OCI-LY7 (cell line): ENCODE measurements around the gene ITPRID1. TPM values are rescaled to one million over a fixed set of nuclear protein-coding genes. Genes with fewer than 3 reads are reported as not detected.

Experiments
- BruUV-seq: library from RNA; stranded (reverse); fragments of 400-500 nt; replicated peaks from 2 replicates; lab custom pipeline; 2021; lab: Mats Ljungman, UMichigan
- CTCF ChIA-PET: fragments of 300-600 bp; sonication (Branson Sonifier 250); formaldehyde crosslinking; loops from one replicate; lab custom pipeline; 2022; ENCODE audit warnings: antibody characterized with exemption; ENCODE audit not compliant: unreplicated experiment; lab: Charles Lee
- POLR2A ChIA-PET: fragments of 300-600 bp; sonication (Branson Sonifier 250); formaldehyde crosslinking; loops from one replicate; lab custom pipeline; 2022; ENCODE audit warnings: antibody characterized with exemption; lab: Charles Lee
- DNase-seq: peaks from one replicate; pipeline ENCODE4 v3.0.0-alpha.2; 2015; ENCODE audit warnings: low spot score
- H2AFZ ChIP-seq: fragments of 200-600 bp; sonication (generic), shearing (Covaris generic); 2 replicates; pipeline ENCODE4 v1.6.1; 2014; ENCODE audit warnings: mild to moderate bottlenecking, antibody characterized with exemption, low read length, moderate library complexity
- H3K27ac ChIP-seq: fragments of 200-600 bp; sonication (generic); 2 replicates; pipeline ENCODE4 v1.5.1; 2014; ENCODE audit warnings: mixed run types, low read depth, mild to moderate bottlenecking, moderate library complexity, low read length, inconsistent platforms; ENCODE audit not compliant: poor library complexity, severe bottlenecking
- H3K36me3 ChIP-seq: fragments of 200-600 bp; sonication (generic); 2 replicates; pipeline ENCODE4 v1.6.1; 2014; ENCODE audit warnings: mild to moderate bottlenecking, antibody characterized with exemption, low read length, moderate library complexity, mixed read lengths; ENCODE audit not compliant: insufficient read depth
- H3K4me1 ChIP-seq: fragments of 200-600 bp; sonication (generic); 2 replicates; pipeline ENCODE4 v1.5.1; 2014; ENCODE audit warnings: mild to moderate bottlenecking, low read length; ENCODE audit not compliant: insufficient read depth, poor library complexity, severe bottlenecking
- H3K4me2 ChIP-seq: fragments of 200-600 bp; sonication (generic); 2 replicates; pipeline ENCODE4 v1.6.1; 2014; ENCODE audit warnings: mild to moderate bottlenecking, low read length
- H3K4me3 ChIP-seq: fragments of 200-600 bp; sonication (generic); 2 replicates; pipeline ENCODE4 v1.5.1; 2014; ENCODE audit warnings: mild to moderate bottlenecking, low read depth, low read length; ENCODE audit not compliant: poor library complexity, severe bottlenecking
- H3K79me2 ChIP-seq: fragments of 200-600 bp; sonication (generic); 2 replicates; pipeline ENCODE4 v1.6.1; 2016; ENCODE audit warnings: low read depth, mild to moderate bottlenecking, low read length, moderate library complexity, mixed read lengths; ENCODE audit not compliant: insufficient read depth
- H3K9me2 ChIP-seq: fragments of 200-600 bp; sonication (generic); 2 replicates; pipeline ENCODE4 v1.6.1; 2016; ENCODE audit warnings: mild to moderate bottlenecking, low read length, mixed read lengths; ENCODE audit not compliant: insufficient read depth
- H3K9me3 ChIP-seq: fragments of 200-600 bp; sonication (generic); 2 replicates; pipeline ENCODE4 v1.6.1; 2014; ENCODE audit warnings: mild to moderate bottlenecking, mixed run types, low read length, mixed read lengths
- H4K20me1 ChIP-seq: fragments of 200-600 bp; sonication (generic); 2 replicates; pipeline ENCODE4 v1.6.1; 2014; ENCODE audit warnings: mild to moderate bottlenecking, antibody characterized with exemption, low read length, moderate library complexity, mixed read lengths; ENCODE audit not compliant: insufficient read depth
- EZH2phosphoT487 ChIP-seq: fragments of 200-600 bp; sonication (generic); IDR thresholded peaks from 2 replicates; pipeline ENCODE4 v1.6.1; 2018; ENCODE audit warnings: low read depth, borderline replicate concordance, mild to moderate bottlenecking, mixed run types, antibody characterized with exemption, low read length, moderate library complexity, mixed read lengths
- intact Hi-C: fragments of 100-400 bp; cut with micrococcal nuclease; formaldehyde crosslinking; loops from one replicate; pipeline ENCODE4 v1.10.0; 2022; ENCODE audit not compliant: unreplicated experiment
- total RNA-seq, 2 experiments: library from RNA; depleted of rRNA in 1 of 2; stranded (reverse); fragments of >200 nt in 1 of 2; shearing (Covaris generic) in 1 of 2; gene quantifications; 2 replicates each; pipeline ENCODE4 v1.2.3, GENCODE V29; 2014 to 2022
- TF ChIP-seq, protein P1 (sequence below): fragments of 200-600 bp; sonication (generic); conservative IDR thresholded peaks from 2 replicates; pipeline ENCODE4 v1.5.1; 2014; ENCODE audit warnings: mild to moderate bottlenecking, antibody characterized with exemption, low read length, moderate library complexity, mixed read lengths

ITPRID1 gene
- total RNA-seq, 2 experiments from 2014 or later: not detected

- no peaks in the 10 kb centered on the region for H3K9me3 ChIP-seq
- no peak for DNase-seq
- no TSS peak for BruUV-seq
- ChIA-PET CTCF (no interaction called here), POLR2A (no interaction called here)
- H3K27ac ChIP-seq: no peak overlapping the region
- no peak overlapping the region for H2AFZ ChIP-seq
- H3K4me1 ChIP-seq: no peaks in the 10 kb centered on the region
- H3K79me2 ChIP-seq: no peaks in the 10 kb centered on the region
- H3K4me3 ChIP-seq: no peak overlapping the region
- intact Hi-C loops: no loop called here
- H3K36me3 ChIP-seq: no peaks in the 10 kb centered on the region
- no peak for TF ChIP-seq EZH2phosphoT487
- TF ChIP-seq, protein P1, sequence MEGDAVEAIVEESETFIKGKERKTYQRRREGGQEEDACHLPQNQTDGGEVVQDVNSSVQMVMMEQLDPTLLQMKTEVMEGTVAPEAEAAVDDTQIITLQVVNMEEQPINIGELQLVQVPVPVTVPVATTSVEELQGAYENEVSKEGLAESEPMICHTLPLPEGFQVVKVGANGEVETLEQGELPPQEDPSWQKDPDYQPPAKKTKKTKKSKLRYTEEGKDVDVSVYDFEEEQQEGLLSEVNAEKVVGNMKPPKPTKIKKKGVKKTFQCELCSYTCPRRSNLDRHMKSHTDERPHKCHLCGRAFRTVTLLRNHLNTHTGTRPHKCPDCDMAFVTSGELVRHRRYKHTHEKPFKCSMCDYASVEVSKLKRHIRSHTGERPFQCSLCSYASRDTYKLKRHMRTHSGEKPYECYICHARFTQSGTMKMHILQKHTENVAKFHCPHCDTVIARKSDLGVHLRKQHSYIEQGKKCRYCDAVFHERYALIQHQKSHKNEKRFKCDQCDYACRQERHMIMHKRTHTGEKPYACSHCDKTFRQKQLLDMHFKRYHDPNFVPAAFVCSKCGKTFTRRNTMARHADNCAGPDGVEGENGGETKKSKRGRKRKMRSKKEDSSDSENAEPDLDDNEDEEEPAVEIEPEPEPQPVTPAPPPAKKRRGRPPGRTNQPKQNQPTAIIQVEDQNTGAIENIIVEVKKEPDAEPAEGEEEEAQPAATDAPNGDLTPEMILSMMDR: no peak
- H3K4me2 ChIP-seq: no peak overlapping the region
- H4K20me1 ChIP-seq: no peaks in the 10 kb centered on the region
- H3K9me2 ChIP-seq: no peaks in the 10 kb centered on the region
Observed at GRCh38 chr7:31642681-31643115, 128.8 kb downstream of the ITPRID1 start.

DNA sequence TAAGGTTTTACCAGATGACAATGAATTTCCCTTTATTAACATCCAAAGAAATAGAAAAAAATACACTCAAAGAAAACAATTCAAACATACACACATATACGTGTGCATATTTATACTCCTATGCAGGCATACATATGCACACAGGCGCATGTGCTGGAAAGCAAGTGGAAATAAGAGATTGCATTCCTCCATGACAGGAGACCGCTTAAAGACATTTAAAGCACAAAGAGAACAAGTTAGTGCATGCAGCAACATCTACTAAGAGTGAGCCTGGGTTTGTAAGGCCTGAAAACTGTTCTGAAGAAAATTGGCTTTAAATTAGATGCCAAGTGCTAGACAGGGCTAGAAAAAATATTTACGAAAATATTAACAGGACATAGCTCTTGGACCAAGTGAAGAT lies 133.1 kb downstream of the ITPRID1 start:
- no peak overlapping the region for H2AFZ ChIP-seq
- intact Hi-C loops: no loop called here
- no peak overlapping the region for H3K4me2 ChIP-seq
- ChIA-PET POLR2A (no interaction called here), CTCF (no interaction called here)
- H3K27ac ChIP-seq: no peak overlapping the region
- no peak for DNase-seq
- H3K79me2 ChIP-seq: no peaks in the 10 kb centered on the region
- no peak overlapping the region for H3K4me3 ChIP-seq
- no peaks in the 10 kb centered on the region for H3K36me3 ChIP-seq
- no peaks in the 10 kb centered on the region for H4K20me1 ChIP-seq
- TF ChIP-seq, protein P1: no peak
- no peak for TF ChIP-seq EZH2phosphoT487
- BruUV-seq: no TSS peak
- H3K4me1 ChIP-seq: no peaks in the 10 kb centered on the region
- no peaks in the 10 kb centered on the region for H3K9me2 ChIP-seq
- no peaks in the 10 kb centered on the region for H3K9me3 ChIP-seq

DNA sequence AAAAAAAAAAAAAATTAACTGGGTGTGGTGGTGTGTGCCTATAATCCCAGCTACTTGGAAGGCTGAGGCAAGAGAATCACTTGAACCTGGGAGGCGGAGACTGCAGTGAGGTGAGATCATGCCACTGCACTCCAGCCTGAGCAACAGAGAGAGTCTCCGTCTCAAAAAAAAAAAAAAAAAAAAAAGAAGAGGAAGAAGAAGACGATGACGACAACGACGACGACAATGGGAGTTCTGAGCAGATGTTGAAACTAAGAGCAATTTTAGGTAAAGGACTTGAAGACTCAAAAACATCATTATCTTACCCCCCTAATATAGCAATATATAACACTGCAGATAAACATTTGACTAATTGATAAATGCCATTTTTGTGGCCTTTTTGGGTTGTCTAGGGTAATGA lies 133.6 kb downstream of the ITPRID1 start:
- no peak overlapping the region for H2AFZ ChIP-seq
- no peak overlapping the region for H3K4me3 ChIP-seq
- BruUV-seq: no TSS peak
- H3K4me1 ChIP-seq: no peaks in the 10 kb centered on the region
- intact Hi-C loops: no loop called here
- no peak for TF ChIP-seq EZH2phosphoT487
- TF ChIP-seq, protein P1: no peak
- CTCF ChIA-PET: no interaction called here
- H3K27ac ChIP-seq: no peak overlapping the region
- no peaks in the 10 kb centered on the region for H3K9me3 ChIP-seq
- no peaks in the 10 kb centered on the region for H3K79me2 ChIP-seq
- H4K20me1 ChIP-seq: no peaks in the 10 kb centered on the region
- POLR2A ChIA-PET: no interaction called here
- no peaks in the 10 kb centered on the region for H3K9me2 ChIP-seq
- H3K36me3 ChIP-seq: no peaks in the 10 kb centered on the region
- H3K4me2 ChIP-seq: no peak overlapping the region
- no peak for DNase-seq
